ENCODE results near the gene POMZP3.
"Not testable (repeated sequence)": the region's sequence is repeated elsewhere in the genome, so short reads cannot be mapped to it uniquely, and the experiment has no call there.

Gene POMZP3

GRCh38 chr7:76582848-76583631 is 44.0 kb downstream of the POMZP3 start:
- not testable (repeated sequence) for H3K9ac ChIP-seq (ENCODE audit: insufficient read length, low read depth); H3K9me3 ChIP-seq (ENCODE audit: insufficient read depth, low read length); H3K36me3 ChIP-seq (ENCODE audit: insufficient read depth, insufficient read length, low read length); H3K4me3 ChIP-seq (ENCODE audit: insufficient read length, low read depth); DNase-seq (ENCODE audit: low read depth, low spot score); H3K27me3 ChIP-seq (ENCODE audit: insufficient read depth, insufficient read length); H3K4me1 ChIP-seq (ENCODE audit: insufficient read depth, insufficient read length)

GRCh38 chr7:76575919-76576655 is 51.0 kb downstream of the POMZP3 start:
- not testable (repeated sequence) for H3K36me3 ChIP-seq (ENCODE audit: insufficient read depth, insufficient read length, low read length); H3K4me3 ChIP-seq (ENCODE audit: insufficient read length, low read depth); H3K4me1 ChIP-seq (ENCODE audit: insufficient read depth, insufficient read length); H3K9ac ChIP-seq (ENCODE audit: insufficient read length, low read depth); H3K9me3 ChIP-seq (ENCODE audit: insufficient read depth, low read length); DNase-seq (ENCODE audit: low read depth, low spot score); H3K27me3 ChIP-seq (ENCODE audit: insufficient read depth, insufficient read length)

- H3K27me3 ChIP-seq (ENCODE audit: insufficient read depth, insufficient read length); DNase-seq (ENCODE audit: low read depth, low spot score); H3K36me3 ChIP-seq (ENCODE audit: insufficient read depth, insufficient read length, low read length); H3K9ac ChIP-seq (ENCODE audit: insufficient read length, low read depth); H3K4me3 ChIP-seq (ENCODE audit: insufficient read length, low read depth); H3K4me1 ChIP-seq (ENCODE audit: insufficient read depth, insufficient read length); H3K9me3 ChIP-seq (ENCODE audit: insufficient read depth, low read length): not testable (repeated sequence)
Measured at GRCh38 chr7:76575431-76575830, 51.6 kb downstream of the POMZP3 start.

- H3K36me3 ChIP-seq (ENCODE audit: insufficient read depth, insufficient read length, low read length); H3K9ac ChIP-seq (ENCODE audit: insufficient read length, low read depth); H3K4me1 ChIP-seq (ENCODE audit: insufficient read depth, insufficient read length); H3K9me3 ChIP-seq (ENCODE audit: insufficient read depth, low read length); H3K27me3 ChIP-seq (ENCODE audit: insufficient read depth, insufficient read length); H3K4me3 ChIP-seq (ENCODE audit: insufficient read length, low read depth); DNase-seq (ENCODE audit: low read depth, low spot score): not testable (repeated sequence)
Measured at GRCh38 chr7:76572296-76572695, 54.8 kb downstream of the POMZP3 start.

- H3K4me3 ChIP-seq (ENCODE audit: insufficient read length, low read depth); H3K27me3 ChIP-seq (ENCODE audit: insufficient read depth, insufficient read length); DNase-seq (ENCODE audit: low read depth, low spot score): not testable (repeated sequence)
Measured at GRCh38 chr7:76570324-76570775, 56.7 kb downstream of the POMZP3 start.

GRCh38 chr7:76568742-76569141 is 58.3 kb downstream of the POMZP3 start:
- not testable (repeated sequence) for DNase-seq (ENCODE audit: low read depth, low spot score); H3K27me3 ChIP-seq (ENCODE audit: insufficient read depth, insufficient read length); H3K4me3 ChIP-seq (ENCODE audit: insufficient read length, low read depth); H3K9ac ChIP-seq (ENCODE audit: insufficient read length, low read depth); H3K36me3 ChIP-seq (ENCODE audit: insufficient read depth, insufficient read length, low read length); H3K4me1 ChIP-seq (ENCODE audit: insufficient read depth, insufficient read length); H3K9me3 ChIP-seq (ENCODE audit: insufficient read depth, low read length)

More at GRCh38 chr7:76570324-76570775, 56.7 kb downstream of the POMZP3 start:
- H3K4me1 ChIP-seq (ENCODE audit: insufficient read depth, insufficient read length); H3K9me3 ChIP-seq (ENCODE audit: insufficient read depth, low read length); H3K36me3 ChIP-seq (ENCODE audit: insufficient read depth, insufficient read length, low read length); H3K9ac ChIP-seq (ENCODE audit: insufficient read length, low read depth): not testable (repeated sequence)

GRCh38 chr7:76567753-76568152 is 59.3 kb downstream of the POMZP3 start:
- H3K36me3 ChIP-seq (ENCODE audit: insufficient read depth, insufficient read length, low read length); DNase-seq (ENCODE audit: low read depth, low spot score); H3K4me3 ChIP-seq (ENCODE audit: insufficient read length, low read depth); H3K27me3 ChIP-seq (ENCODE audit: insufficient read depth, insufficient read length); H3K9me3 ChIP-seq (ENCODE audit: insufficient read depth, low read length); H3K9ac ChIP-seq (ENCODE audit: insufficient read length, low read depth); H3K4me1 ChIP-seq (ENCODE audit: insufficient read depth, insufficient read length): not testable (repeated sequence)

GRCh38 chr7:76567311-76567710 is 59.8 kb downstream of the POMZP3 start:
- not testable (repeated sequence) for H3K27me3 ChIP-seq (ENCODE audit: insufficient read depth, insufficient read length); H3K4me1 ChIP-seq (ENCODE audit: insufficient read depth, insufficient read length); H3K36me3 ChIP-seq (ENCODE audit: insufficient read depth, insufficient read length, low read length); H3K4me3 ChIP-seq (ENCODE audit: insufficient read length, low read depth); H3K9me3 ChIP-seq (ENCODE audit: insufficient read depth, low read length); H3K9ac ChIP-seq (ENCODE audit: insufficient read length, low read depth); DNase-seq (ENCODE audit: low read depth, low spot score)

GRCh38 chr7:76565001-76565400 is 62.1 kb downstream of the POMZP3 start:
- not testable (repeated sequence) for H3K36me3 ChIP-seq (ENCODE audit: insufficient read depth, insufficient read length, low read length); H3K9me3 ChIP-seq (ENCODE audit: insufficient read depth, low read length); H3K27me3 ChIP-seq (ENCODE audit: insufficient read depth, insufficient read length); H3K4me3 ChIP-seq (ENCODE audit: insufficient read length, low read depth); H3K4me1 ChIP-seq (ENCODE audit: insufficient read depth, insufficient read length); H3K9ac ChIP-seq (ENCODE audit: insufficient read length, low read depth); DNase-seq (ENCODE audit: low read depth, low spot score)

- H3K9me3 ChIP-seq (ENCODE audit: insufficient read depth, low read length); H3K4me3 ChIP-seq (ENCODE audit: insufficient read length, low read depth); H3K4me1 ChIP-seq (ENCODE audit: insufficient read depth, insufficient read length); H3K27me3 ChIP-seq (ENCODE audit: insufficient read depth, insufficient read length); H3K9ac ChIP-seq (ENCODE audit: insufficient read length, low read depth); H3K36me3 ChIP-seq (ENCODE audit: insufficient read depth, insufficient read length, low read length); DNase-seq (ENCODE audit: low read depth, low spot score): not testable (repeated sequence)
Measured at GRCh38 chr7:76561342-76561741, 65.7 kb downstream of the POMZP3 start.

- H3K27me3 ChIP-seq (ENCODE audit: insufficient read depth, insufficient read length); DNase-seq (ENCODE audit: low read depth, low spot score); H3K4me3 ChIP-seq (ENCODE audit: insufficient read length, low read depth); H3K9ac ChIP-seq (ENCODE audit: insufficient read length, low read depth); H3K9me3 ChIP-seq (ENCODE audit: insufficient read depth, low read length); H3K4me1 ChIP-seq (ENCODE audit: insufficient read depth, insufficient read length); H3K36me3 ChIP-seq (ENCODE audit: insufficient read depth, insufficient read length, low read length): not testable (repeated sequence)
Measured at GRCh38 chr7:76560157-76560556, 66.9 kb downstream of the POMZP3 start.

Data from NT2/D1 (cell line).